HG03025 (cell line): ENCODE measurements around the gene ABCG8.
"Not testable (repeated sequence)": the region's sequence is repeated elsewhere in the genome, so short reads cannot be mapped to it uniquely, and the experiment has no call there.

ENCODE experiments used
- ATAC-seq: cut with Tn5 transposase; IDR thresholded peaks from one replicate; pipeline ENCODE4 v1.9.1; 2021; ENCODE audit warnings: mild to moderate bottlenecking, moderate library complexity; ENCODE audit not compliant: unreplicated experiment, low FRiP score

The ABCG8 gene

GRCh38 chr2:43899589-43899988 is 60.8 kb downstream of the ABCG8 start:
- no peak for ATAC-seq

DNA sequence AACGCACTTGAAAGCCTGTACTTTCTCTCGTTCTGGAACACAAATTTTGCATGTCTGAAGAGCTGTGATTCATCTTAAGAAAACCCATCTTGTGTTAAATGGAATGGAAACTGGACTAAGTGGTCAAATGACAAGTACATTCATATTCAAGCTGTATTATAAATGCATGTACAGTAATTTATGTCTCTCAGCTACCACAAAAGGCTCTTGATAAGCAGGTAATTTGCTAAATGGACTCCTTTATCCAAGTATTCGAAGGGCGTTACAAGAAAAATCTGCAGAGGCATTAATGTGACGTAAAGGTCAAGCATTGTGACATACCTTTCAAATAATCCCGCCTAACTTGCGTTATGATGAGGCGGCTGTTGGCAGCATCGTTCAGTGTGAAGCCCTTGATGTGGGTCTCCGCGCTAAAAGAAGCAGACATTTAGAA is 66.6 kb downstream of the ABCG8 start:
- no peak for ATAC-seq

DNA sequence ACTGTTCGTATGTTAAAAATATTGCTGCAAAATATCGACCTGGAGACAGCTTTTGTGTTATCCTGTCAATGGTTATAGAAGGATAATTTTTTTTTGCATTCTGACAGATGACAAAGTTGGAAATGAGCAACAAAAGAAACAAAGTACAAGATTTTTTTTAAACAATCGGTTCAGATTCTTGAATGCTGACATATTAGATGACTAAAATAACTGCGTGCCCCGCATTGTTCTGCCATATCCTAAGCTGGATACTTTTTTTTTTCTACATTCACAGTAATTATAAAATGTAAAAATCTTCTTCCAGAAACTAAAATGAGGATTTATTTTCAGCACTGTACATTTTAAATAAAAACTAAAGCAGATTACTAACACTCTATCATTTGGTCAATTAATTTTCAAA is 67.1 kb downstream of the ABCG8 start:
- no peak for ATAC-seq

- ATAC-seq, result no peak
These were observed 67.8 kb downstream of the ABCG8 start for GRCh38 chr2:43906448-43907109.

GRCh38 chr2:43911136-43911790 is 72.5 kb downstream of the ABCG8 start:
- ATAC-seq, result not testable (repeated sequence)

- no peak for ATAC-seq
These were observed 85.7 kb downstream of the ABCG8 start for GRCh38 chr2:43924463-43924862.

GRCh38 chr2:43925431-43925830 is 86.7 kb downstream of the ABCG8 start:
- ATAC-seq, result no peak

GRCh38 chr2:43927442-43927841 is 88.7 kb downstream of the ABCG8 start:
- ATAC-seq, result no peak

DNA sequence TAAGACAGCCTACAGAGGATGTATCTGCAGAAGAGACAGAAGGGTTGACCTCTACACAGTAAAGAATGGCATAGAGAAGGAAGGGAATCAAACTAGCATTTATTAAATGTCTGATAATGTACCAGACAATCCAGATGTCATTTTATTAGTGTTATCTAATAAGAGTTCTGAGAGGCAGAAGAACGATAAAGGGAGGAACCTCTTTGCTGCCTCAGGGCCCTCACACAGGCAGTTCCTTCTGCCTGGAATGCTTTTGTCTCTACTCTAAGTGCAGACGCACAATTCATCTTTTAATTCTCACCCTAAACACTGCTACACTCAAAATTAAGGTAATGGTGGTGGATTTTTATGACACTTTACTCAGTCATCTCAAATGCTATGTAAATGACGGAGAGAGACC is 92.5 kb downstream of the ABCG8 start:
- ATAC-seq, result no peak
